Measurements from ENCODE around the gene MARK1.

- TF ChIP-seq POLR2A (IDR thresholded peaks at IDR 0.05) (no peak), CTCF (IDR thresholded peaks at IDR 0.05) (no peak), POLR2AphosphoS5 (IDR thresholded peaks at IDR 0.05) (no peak)
Measured at GRCh38 chr1:220699044-220699443, 171.1 kb downstream of the MARK1 start.

Data from prostate gland (tissue), 2 donors.